Gastroesophageal sphincter (tissue), 3 donors: ENCODE data around the gene GYG1.

Experiments
- CTCF ChIP-seq, 4 experiments: fragments of 200-600 bp in 2 of 4; fragments of 450-650 bp in 2 of 4; sonication (generic) in 1 of 4; IDR thresholded peaks; one replicate each; pipeline ENCODE4 v1.5.1; 2017 to 2019; ENCODE audit warnings: antibody characterized with exemption in 4 of 4, mild to moderate bottlenecking in 2 of 4, moderate library complexity in 2 of 4
- EP300 ChIP-seq: sonication (generic); formaldehyde crosslinking; IDR thresholded peaks from one replicate; pipeline ENCODE4 v1.6.1; 2017; ENCODE audit warnings: antibody characterized with exemption, mild to moderate bottlenecking
- POLR2A ChIP-seq, 2 donors: fragments of 450-650 bp; IDR thresholded peaks; one replicate each; pipeline ENCODE4 v1.6.1; 2017; ENCODE audit warnings: antibody characterized with exemption in 2 of 2, mild to moderate bottlenecking in 2 of 2, moderate library complexity in 1 of 2
- POLR2AphosphoS5 ChIP-seq: sonication (generic); formaldehyde crosslinking; IDR thresholded peaks from one replicate; pipeline ENCODE4 v1.6.1; 2017; ENCODE audit warnings: antibody characterized with exemption

- no peak for TF ChIP-seq CTCF (IDR thresholded peaks at IDR 0.05)
- TF ChIP-seq EP300 = no peak
- TF ChIP-seq POLR2A (IDR thresholded peaks at IDR 0.05) = no peak
- TF ChIP-seq POLR2AphosphoS5 = no peak
Measured at GRCh38 chr3:149042789-149043386, 51.5 kb downstream of the GYG1 start.
